Effector memory CD8-positive, alpha-beta T cell (primary cell): ENCODE data around the gene ID2.

ENCODE experiments used
- ATAC-seq: fragments of 150-1000 bp; cut with Tn5 transposase; replicated peaks from 2 replicates; pipeline ENCODE4 v1.10.0; 2021; ENCODE audit warnings: mild to moderate bottlenecking, moderate library complexity
- DNase-seq, 3 experiments: peaks; one replicate each; pipeline ENCODE4 v3.0.0; 2021
- H3K27ac Mint-ChIP-seq, 2 donors: one replicate each; pipeline ENCODE4 v1.8.0; 2022; ENCODE audit warnings: mild to moderate bottlenecking in 2 of 2, mixed read lengths in 2 of 2, moderate library complexity in 2 of 2
- H3K27me3 Mint-ChIP-seq, 2 donors: one replicate each; pipeline ENCODE4 v1.8.0; 2022; ENCODE audit warnings: mixed read lengths in 2 of 2
- H3K36me3 Mint-ChIP-seq: one replicate; pipeline ENCODE4 v1.8.0; 2022; ENCODE audit warnings: mild to moderate bottlenecking, moderate library complexity, mixed read lengths; ENCODE audit not compliant: insufficient read depth
- H3K4me1 Mint-ChIP-seq, 2 donors: one replicate each; pipeline ENCODE4 v1.8.0; 2022; ENCODE audit warnings: low read depth in 2 of 2, mixed read lengths in 2 of 2
- H3K4me3 Mint-ChIP-seq, 2 donors: one replicate each; pipeline ENCODE4 v1.8.0; 2022; ENCODE audit warnings: mild to moderate bottlenecking in 2 of 2, mixed read lengths in 2 of 2, moderate library complexity in 2 of 2
- H3K9me3 Mint-ChIP-seq, 2 donors: one replicate each; pipeline ENCODE4 v1.8.0; 2022; ENCODE audit warnings: mixed read lengths in 2 of 2

The ID2 gene

DNA sequence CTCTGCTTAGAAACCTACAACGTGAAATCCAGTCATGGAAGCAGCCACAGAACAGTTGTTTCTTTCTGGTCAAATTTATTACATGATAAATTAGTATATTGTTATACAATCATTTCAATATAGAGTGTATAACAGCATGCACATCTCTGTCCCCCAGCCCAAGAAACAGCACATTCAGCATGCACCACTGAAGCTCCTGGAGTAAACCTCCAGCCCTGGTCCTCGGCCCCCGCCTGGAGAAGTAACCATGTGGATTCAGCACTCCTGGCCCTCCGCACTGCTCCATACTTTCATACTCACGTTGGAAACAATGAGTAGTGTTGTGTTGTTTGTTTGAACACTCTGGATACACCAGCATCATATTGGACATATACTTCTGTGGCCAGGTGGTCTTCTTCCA is 15.3 kb upstream of the ID2 start:
- Mint-ChIP-seq H3K27ac (no peak overlapping the region), H3K9me3 (no peaks in the 10 kb centered on the region), H3K36me3 (peaks cover 2% of the 10 kb centered on the region), H3K4me3 (no peak overlapping the region), H3K27me3 (no peaks in the 10 kb centered on the region), H3K4me1 (peaks cover 9 to 13% of the 10 kb centered on the region in 2 donors)
- ATAC-seq: no peak
- DNase-seq: no peak

DNA sequence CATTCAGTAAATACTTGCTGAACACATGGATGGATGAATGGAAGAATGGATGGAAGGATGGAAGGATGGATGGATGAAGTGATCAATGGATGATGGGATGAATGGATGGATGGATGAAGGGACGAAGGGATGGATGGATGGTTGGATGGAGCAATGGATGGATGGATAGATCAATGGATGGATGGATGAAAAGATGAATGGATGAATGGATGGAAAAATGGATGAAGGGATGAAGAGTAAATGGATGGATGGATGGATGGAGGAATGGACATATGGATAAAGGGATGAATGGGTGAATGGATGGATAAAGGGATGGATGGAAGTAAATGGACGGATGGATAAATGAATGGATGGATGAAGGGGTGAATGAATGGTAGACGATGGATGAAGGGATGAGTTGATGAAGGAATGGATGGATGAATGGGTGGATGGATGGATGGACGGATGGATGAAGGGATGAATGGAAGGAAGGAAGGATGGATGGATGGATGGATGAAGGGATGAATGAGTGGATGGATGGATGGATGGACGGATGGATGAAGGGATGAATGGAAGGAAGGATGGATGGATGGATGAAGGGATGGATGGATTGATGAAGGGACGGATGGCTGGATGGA is 13.9 kb upstream of the ID2 start:
- Mint-ChIP-seq H3K4me3 (no peak overlapping the region), H3K4me1 (peaks cover 13 to 17% of the 10 kb centered on the region in 2 donors), H3K27me3 (no peaks in the 10 kb centered on the region), H3K9me3 (no peaks in the 10 kb centered on the region), H3K27ac (no peak overlapping the region), H3K36me3 (peaks cover 2% of the 10 kb centered on the region)
- DNase-seq (no peak), ATAC-seq (no peak)

DNA sequence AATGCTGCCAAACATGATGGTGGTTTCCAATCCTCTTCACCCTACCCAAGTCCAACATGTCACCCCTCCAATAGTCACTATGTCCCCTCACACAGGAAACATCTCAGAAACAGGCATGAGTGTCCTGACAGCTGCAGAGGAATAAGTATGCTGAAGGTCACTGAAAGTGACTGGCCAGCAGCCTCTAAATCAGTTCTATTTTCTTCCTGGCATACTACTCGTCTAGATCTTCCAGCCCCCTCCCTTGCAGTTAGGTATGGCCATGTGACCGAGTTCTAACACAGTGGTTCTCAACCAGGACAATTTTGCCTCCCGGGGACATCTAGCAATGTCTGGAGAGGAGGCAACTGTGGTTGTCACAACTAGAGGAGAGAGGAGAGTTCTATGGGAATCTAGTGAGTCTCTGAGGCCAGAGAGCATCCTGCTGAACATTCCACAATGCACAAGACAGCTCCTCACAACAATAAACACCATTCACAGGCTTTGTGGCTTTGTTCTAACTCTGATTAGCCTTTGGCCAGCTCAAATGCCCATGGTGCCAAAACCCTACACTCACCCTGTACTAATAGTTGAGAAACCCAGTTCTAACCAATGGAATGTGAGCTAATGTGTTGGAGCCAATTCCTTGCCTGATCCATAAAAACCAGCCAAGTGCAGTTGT is 12.6 kb upstream of the ID2 start:
- Mint-ChIP-seq H3K4me1 (peaks cover 9 to 11% of the 10 kb centered on the region in 2 donors), H3K4me3 (no peak overlapping the region), H3K9me3 (peaks cover 0 to 2% of the 10 kb centered on the region in 2 donors), H3K36me3 (no peaks in the 10 kb centered on the region), H3K27me3 (no peaks in the 10 kb centered on the region), H3K27ac (no peak overlapping the region)
- DNase-seq (no peak), ATAC-seq (no peak)

DNA sequence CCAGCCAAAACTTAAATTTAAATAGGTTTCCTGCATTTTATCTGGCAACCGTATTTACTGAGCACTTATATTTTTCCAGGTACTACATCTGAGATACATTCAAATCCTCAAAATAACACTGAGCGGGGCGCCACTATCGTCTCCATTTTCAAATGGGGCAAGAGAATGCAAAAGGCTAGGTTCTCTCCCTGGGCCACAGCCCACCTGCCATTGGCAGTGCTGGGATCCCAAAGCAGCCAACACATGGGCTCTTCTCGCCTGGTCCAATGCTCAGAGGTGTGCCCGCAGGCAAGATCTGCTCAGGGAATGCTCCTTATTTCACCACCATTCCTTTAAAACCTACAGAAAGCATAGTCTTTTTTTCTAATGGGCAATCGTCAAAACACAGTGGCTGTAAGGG is 11.3 kb upstream of the ID2 start:
- DNase-seq (no peak), ATAC-seq (no peak)
- Mint-ChIP-seq H3K27ac (no peak overlapping the region), H3K9me3 (peaks cover 0 to 2% of the 10 kb centered on the region in 2 donors), H3K36me3 (no peaks in the 10 kb centered on the region), H3K27me3 (no peaks in the 10 kb centered on the region), H3K4me3 (no peak overlapping the region), H3K4me1 (peaks cover 3 to 5% of the 10 kb centered on the region in 2 donors)

DNA sequence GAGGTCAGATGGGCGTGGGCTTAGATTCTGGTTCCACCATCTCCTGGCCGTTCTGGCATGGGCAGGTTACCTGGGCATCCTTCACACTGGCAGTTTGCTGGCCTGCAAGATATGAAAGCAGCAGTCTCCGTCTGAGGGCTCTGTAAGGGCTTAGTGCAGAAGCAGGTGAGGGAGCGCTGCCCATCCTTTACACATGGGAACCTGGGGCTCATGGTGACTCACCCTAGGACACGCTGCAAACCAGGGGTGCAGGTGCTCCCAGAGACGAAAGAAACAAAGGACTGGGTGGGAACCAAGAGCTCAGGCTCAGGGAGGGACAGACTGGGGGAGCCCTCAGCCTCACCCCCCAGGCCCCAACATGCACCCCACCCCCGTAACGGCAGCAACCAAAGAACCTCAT is 10.7 kb upstream of the ID2 start:
- peak overlapping the region in 1 of 2 donors; percentile 73 for H3K27ac Mint-ChIP-seq
- peaks cover 2% of the 10 kb centered on the region for H3K36me3 Mint-ChIP-seq
- peaks cover 0 to 2% of the 10 kb centered on the region in 2 donors for H3K9me3 Mint-ChIP-seq
- no peak for ATAC-seq
- H3K27me3 Mint-ChIP-seq: peaks cover 0 to 5% of the 10 kb centered on the region in 2 donors
- no peak for DNase-seq
- no peak overlapping the region for H3K4me3 Mint-ChIP-seq
- peaks cover 4 to 5% of the 10 kb centered on the region in 2 donors for H3K4me1 Mint-ChIP-seq

DNA sequence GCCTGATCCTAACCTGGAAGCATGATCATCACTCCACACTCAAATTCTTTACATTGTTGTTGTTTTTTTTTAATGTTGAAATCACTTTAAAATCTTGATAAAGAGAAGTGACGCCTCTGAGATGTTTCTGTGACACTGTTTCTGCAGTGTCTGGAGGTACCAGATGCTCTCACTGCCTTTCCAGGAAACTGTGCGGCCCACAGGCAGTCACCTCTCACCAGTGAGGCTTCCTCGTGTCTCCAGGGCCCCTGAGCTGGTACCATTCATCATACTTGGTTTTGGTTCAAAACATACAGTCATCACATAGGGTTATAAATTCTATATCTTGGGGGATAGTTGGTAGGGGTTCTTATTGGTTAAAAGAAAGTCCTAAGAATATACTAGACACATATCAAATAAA is 10.1 kb upstream of the ID2 start:
- Mint-ChIP-seq H3K9me3 (peaks cover 0 to 2% of the 10 kb centered on the region in 2 donors), H3K4me3 (no peak overlapping the region), H3K27ac (peak overlapping the region; percentile 22 to 73), H3K4me1 (peaks cover 5% of the 10 kb centered on the region in 2 donors), H3K27me3 (peaks cover 0 to 9% of the 10 kb centered on the region in 2 donors), H3K36me3 (peaks cover 4% of the 10 kb centered on the region)
- DNase-seq (no peak), ATAC-seq (peak; percentile 58)

DNA sequence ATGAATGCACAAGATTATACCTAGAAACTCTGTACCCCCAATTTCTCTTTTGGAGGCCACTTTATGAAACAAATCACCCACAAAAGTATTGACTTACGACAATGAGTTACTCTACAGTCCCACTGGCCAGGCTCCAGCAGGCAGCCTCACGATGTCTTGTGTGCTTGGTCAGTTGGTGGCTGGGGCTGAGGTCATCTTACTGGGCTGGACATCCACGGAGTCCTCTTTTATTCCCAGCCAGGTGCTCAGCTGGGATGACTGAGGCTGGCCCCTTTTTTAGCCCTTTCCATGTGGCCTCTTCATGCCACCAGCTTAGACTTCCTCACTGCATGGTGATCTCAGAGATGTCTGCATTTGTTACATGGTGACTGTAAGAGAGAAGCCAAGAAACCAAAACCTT is 8.9 kb upstream of the ID2 start:
- H3K4me1 Mint-ChIP-seq: peaks cover 9 to 11% of the 10 kb centered on the region in 2 donors
- H3K27ac Mint-ChIP-seq: no peak overlapping the region
- DNase-seq: no peak
- peaks cover 0 to 2% of the 10 kb centered on the region in 2 donors for H3K9me3 Mint-ChIP-seq
- peaks cover 0 to 19% of the 10 kb centered on the region in 2 donors for H3K27me3 Mint-ChIP-seq
- peaks cover 8% of the 10 kb centered on the region for H3K36me3 Mint-ChIP-seq
- no peak for ATAC-seq
- H3K4me3 Mint-ChIP-seq: no peak overlapping the region

DNA sequence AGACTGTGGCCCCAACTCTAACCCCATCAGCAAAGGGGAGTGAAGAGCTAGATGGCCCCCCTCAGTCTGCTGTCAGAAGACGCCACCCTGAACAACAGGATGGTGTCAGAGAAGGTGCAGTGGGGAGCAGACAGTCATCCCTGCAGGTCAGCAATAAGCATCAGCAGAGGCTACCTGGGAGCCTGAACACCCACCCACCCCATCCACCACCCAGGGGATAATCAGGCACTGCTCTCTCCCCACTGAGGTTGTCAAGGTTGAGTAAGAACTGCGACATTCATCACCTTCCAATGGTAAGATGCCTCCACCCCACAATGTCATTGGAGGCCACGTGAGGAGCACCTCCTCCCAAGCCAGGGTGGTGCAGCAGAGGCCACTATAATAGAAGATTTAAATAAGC is 8.5 kb upstream of the ID2 start:
- peaks cover 12 to 13% of the 10 kb centered on the region in 2 donors for H3K4me1 Mint-ChIP-seq
- no peak for DNase-seq
- H3K9me3 Mint-ChIP-seq: peaks cover 0 to 2% of the 10 kb centered on the region in 2 donors
- no peak overlapping the region for H3K27ac Mint-ChIP-seq
- peaks cover 12% of the 10 kb centered on the region for H3K36me3 Mint-ChIP-seq
- no peak overlapping the region for H3K4me3 Mint-ChIP-seq
- no peak for ATAC-seq
- H3K27me3 Mint-ChIP-seq: peaks cover 0 to 21% of the 10 kb centered on the region in 2 donors

DNA sequence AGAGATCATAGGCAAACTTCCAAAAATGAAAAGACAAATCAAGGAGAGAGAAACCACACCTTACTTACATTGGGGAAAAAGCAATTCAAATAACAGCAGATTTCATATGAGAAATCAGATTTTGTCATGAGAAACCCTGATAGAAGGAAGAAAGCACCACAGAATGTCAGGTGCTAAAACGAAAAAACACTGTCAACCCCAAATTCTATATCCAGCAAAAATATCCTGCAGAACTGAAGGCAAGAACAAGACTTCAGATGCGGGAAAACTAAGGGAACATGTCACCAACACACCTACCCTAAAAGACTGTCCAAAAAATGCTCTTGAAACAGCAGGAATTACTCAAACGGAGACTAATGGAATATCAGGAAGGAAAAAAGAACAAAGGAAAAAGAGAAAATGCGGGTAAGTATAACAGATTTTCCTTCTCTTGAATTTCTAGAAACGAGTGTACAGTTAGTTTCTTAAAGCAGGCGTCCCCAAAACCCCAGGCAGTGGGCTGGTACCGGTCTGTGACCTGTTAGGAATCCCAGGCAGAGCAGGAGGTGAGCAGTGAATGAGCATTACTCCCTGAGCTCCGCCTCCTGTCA is 7.3 kb upstream of the ID2 start:
- H3K4me3 Mint-ChIP-seq: no peak overlapping the region
- peaks cover 0 to 2% of the 10 kb centered on the region in 2 donors for H3K9me3 Mint-ChIP-seq
- H3K4me1 Mint-ChIP-seq: peaks cover 18 to 19% of the 10 kb centered on the region in 2 donors
- DNase-seq (no peak), ATAC-seq (no peak)
- peaks cover 23% of the 10 kb centered on the region for H3K36me3 Mint-ChIP-seq
- peaks cover 0 to 21% of the 10 kb centered on the region in 2 donors for H3K27me3 Mint-ChIP-seq
- no peak overlapping the region for H3K27ac Mint-ChIP-seq

DNA sequence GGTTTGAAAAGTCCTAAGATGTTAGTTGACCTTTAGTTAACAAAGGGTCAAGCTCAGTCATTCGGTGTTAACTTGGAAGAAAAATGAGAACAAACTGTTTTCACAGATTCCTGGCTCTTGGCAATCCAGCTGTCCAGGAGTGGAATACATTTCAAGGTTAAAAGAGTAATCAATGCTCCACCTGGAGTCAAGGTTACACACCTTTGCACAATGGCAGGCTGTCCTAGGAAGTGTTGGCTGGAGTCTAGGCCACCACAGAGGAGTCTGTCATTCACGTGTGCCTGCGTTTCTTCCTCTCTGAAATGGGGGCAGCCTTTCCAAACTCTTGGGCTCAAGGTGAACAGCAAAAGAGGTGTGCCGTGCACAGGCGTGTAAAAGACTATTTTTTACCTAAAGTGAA is 6.3 kb upstream of the ID2 start:
- Mint-ChIP-seq H3K36me3 (peaks cover 30% of the 10 kb centered on the region), H3K9me3 (peaks cover 0 to 2% of the 10 kb centered on the region in 2 donors), H3K4me3 (no peak overlapping the region), H3K27ac (no peak overlapping the region), H3K27me3 (peaks cover 0 to 21% of the 10 kb centered on the region in 2 donors), H3K4me1 (peaks cover 25 to 27% of the 10 kb centered on the region in 2 donors)
- DNase-seq (no peak), ATAC-seq (no peak)

DNA sequence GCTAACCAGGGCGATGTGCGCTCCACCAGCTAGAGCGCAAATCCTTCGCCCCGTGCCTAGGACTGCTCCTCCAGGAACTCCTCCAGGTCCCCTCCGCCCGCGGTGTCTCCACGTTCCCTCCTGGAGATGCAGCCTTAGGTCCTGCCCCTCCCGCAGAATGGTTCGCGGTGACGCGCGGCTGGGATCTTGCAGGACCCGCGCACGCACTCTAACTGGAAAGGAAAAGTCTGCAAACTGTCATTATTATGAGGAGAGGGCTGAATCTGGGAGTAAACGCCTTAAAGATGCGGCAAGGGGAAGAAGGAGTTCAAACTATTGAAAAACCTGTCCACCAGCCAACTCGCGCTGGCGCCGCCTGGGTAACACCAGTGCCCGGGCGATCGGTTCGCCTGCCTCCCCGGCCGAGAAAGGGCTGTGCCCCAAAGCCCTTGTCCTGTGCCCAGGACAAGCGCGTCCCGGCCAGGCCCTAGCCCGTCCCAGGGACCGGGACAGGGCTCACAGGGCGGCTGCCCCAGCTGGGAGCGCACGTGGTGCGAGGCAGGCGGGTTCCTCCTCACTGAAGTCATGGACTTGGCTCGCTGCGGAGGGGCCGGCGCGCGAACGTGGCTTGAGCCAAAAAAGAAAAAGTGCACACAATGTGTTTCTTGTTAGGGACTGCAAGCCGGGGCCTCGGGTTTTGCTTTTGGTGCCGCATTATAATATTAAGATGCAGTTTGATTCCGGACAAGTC is 5.5 kb upstream of the ID2 start:
- H3K36me3 Mint-ChIP-seq: peaks cover 38% of the 10 kb centered on the region
- peaks cover 0 to 21% of the 10 kb centered on the region in 2 donors for H3K27me3 Mint-ChIP-seq
- H3K4me3 Mint-ChIP-seq: no peak overlapping the region
- H3K27ac Mint-ChIP-seq: no peak overlapping the region
- peaks cover 0 to 2% of the 10 kb centered on the region in 2 donors for H3K9me3 Mint-ChIP-seq
- DNase-seq (no peak), ATAC-seq (no peak)
- H3K4me1 Mint-ChIP-seq: peaks cover 30 to 35% of the 10 kb centered on the region in 2 donors

DNA sequence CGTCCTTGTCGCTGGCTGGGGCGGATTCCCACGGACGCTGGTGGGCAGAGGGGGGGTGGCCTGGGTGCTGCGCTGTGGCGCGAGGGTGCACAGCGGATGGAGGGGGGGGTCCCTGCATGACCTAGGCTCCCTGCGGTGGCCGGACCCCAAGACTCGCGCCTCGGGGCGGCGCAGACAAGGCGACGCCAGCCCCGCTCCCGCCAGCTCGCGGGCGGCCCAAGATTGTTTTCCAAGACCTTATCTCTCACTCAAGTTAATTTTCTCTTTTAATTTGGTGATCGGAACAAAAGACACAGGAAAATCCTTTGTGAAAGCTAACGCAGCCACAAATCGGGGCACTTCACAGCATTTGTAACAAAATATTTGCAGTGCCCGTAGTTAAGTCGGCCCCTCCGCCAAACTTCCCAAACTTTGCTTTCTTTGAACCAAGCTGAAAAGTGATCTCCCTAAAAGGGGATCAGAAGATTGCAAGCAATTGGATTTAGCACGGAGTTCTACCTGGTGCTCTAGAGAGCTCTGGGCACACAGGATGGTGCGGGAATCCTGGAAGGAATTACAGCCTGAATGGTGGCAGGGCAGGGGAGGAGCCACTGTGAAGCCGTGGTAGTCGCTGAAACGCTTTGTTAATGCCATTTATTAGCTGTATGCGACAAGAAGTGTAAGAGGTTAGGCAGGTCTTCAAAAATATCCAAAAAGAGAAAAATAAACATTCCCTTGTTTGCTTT is 4.8 kb upstream of the ID2 start:
- Mint-ChIP-seq H3K4me1 (peaks cover 26 to 31% of the 10 kb centered on the region in 2 donors), H3K27ac (peak overlapping the region; percentile 98 to 99), H3K27me3 (peaks cover 0 to 21% of the 10 kb centered on the region in 2 donors), H3K9me3 (peaks cover 0 to 2% of the 10 kb centered on the region in 2 donors), H3K36me3 (peaks cover 45% of the 10 kb centered on the region), H3K4me3 (peak overlapping the region; percentile 95 to 100)
- no peak for DNase-seq
- ATAC-seq: no peak
